Spleen (tissue), 7 donors: Measurements from ENCODE around the gene PKD2L2.

Source experiments
- CTCF ChIP-seq, 11 experiments: fragments of 200-600 bp in 7 of 11; fragments of 450-650 bp in 4 of 11; sonication (generic) in 4 of 11; IDR thresholded peaks in 8 of 11; conservative IDR thresholded peaks in 3 of 11; 1 replicate in 7 of 11; 2 replicates in 4 of 11; pipeline versions ENCODE4 v1.4.0 to v1.8.0; 2016 to 2021; ENCODE audit warnings: antibody characterized with exemption in 11 of 11, inconsistent platforms in 4 of 11, mild to moderate bottlenecking in 1 of 11
- POLR2AphosphoS5 ChIP-seq, 3 donors: sonication (generic); formaldehyde crosslinking; IDR thresholded peaks; one replicate each; pipeline ENCODE4 v1.5.1; 2017; ENCODE audit warnings: antibody characterized with exemption in 3 of 3
- donor health status: DM: no; HTN: no; CAD: no; lungs with moderate emphysema.
- donor health status: DM: no; HTN: no; CAD: no.
- donor health status: DM: no; HTN: no; CAD: no.

GRCh38 chr5:137871571-137871970 is 17.7 kb upstream of the PKD2L2 start:
- TF ChIP-seq POLR2AphosphoS5 (IDR thresholded peaks at IDR 0.05) (no peak), CTCF (IDR thresholded peaks at IDR 0.05 in 8 of 11, conservative IDR thresholded peaks at IDR 0.05 in 3 of 11) (no peak)
